Measurements from ENCODE around the gene CAST.

DNA sequence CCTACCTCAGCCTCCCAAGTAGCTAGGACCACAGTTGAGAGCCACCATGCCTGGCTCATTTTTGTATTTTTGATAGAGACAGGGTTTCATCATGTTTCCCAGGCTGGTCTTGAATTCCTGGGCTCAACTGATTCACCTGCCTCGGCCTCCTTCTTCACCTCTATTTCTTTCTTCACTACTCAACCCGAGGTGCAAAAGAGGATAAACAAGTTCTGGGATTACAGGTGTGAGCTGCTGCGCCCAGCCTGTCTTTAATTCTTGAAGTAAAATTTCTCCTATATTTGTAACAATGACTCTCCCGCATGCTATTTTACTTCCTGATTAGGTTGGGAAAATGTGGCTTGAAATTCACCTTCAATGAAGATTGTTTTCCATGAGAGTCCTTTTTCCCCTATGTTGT is 46.4 kb downstream of the CAST start:
- TF ChIP-seq POLR2A (IDR thresholded peaks at IDR 0.05), result no peak
- TF ChIP-seq, protein P1, sequence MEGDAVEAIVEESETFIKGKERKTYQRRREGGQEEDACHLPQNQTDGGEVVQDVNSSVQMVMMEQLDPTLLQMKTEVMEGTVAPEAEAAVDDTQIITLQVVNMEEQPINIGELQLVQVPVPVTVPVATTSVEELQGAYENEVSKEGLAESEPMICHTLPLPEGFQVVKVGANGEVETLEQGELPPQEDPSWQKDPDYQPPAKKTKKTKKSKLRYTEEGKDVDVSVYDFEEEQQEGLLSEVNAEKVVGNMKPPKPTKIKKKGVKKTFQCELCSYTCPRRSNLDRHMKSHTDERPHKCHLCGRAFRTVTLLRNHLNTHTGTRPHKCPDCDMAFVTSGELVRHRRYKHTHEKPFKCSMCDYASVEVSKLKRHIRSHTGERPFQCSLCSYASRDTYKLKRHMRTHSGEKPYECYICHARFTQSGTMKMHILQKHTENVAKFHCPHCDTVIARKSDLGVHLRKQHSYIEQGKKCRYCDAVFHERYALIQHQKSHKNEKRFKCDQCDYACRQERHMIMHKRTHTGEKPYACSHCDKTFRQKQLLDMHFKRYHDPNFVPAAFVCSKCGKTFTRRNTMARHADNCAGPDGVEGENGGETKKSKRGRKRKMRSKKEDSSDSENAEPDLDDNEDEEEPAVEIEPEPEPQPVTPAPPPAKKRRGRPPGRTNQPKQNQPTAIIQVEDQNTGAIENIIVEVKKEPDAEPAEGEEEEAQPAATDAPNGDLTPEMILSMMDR (IDR thresholded peaks at IDR 0.05), result no peak

Measured in esophagus squamous epithelium (tissue), 4 donors.